GM21723 (cell line): ENCODE data around the gene WDR5.

Experiments used
- ATAC-seq: cut with Tn5 transposase; IDR thresholded peaks from one replicate; pipeline ENCODE4 v1.9.1; 2021; ENCODE audit warnings: mild to moderate bottlenecking, moderate library complexity; ENCODE audit not compliant: unreplicated experiment

WDR5 gene

GRCh38 chr9:134204991-134205578 lies 69.2 kb downstream of the WDR5 start:
- no peak for ATAC-seq

- no peak for ATAC-seq
Observed at GRCh38 chr9:134205672-134206310, 69.9 kb downstream of the WDR5 start.

GRCh38 chr9:134206311-134207300 lies 70.7 kb downstream of the WDR5 start:
- ATAC-seq, result no peak

GRCh38 chr9:134208310-134208841 lies 72.5 kb downstream of the WDR5 start:
- no peak for ATAC-seq

- no peak for ATAC-seq
Observed at GRCh38 chr9:134208981-134209725, 73.3 kb downstream of the WDR5 start.
